ENCODE results near the gene CEMIP2.
"Not testable (repeated sequence)": the region's sequence is repeated elsewhere in the genome, so short reads cannot be mapped to it uniquely, and the experiment has no call there.

The CEMIP2 gene

GRCh38 chr9:71668717-71669116 lies 99.6 kb downstream of the CEMIP2 start:
- H3K27me3 ChIP-seq (replicated peaks; ENCODE audit: control insufficient read depth, insufficient read depth, low read length) = no peaks in the 10 kb centered on the region; the same call in 1 of the 2 replicates
- H3K36me3 ChIP-seq (ENCODE audit: control insufficient read depth, insufficient read depth, low read length) = no peaks in the 10 kb centered on the region
- no peak for DNase-seq (ENCODE audit: extremely low read depth, insufficient read length)
- TF ChIP-seq, protein P1, sequence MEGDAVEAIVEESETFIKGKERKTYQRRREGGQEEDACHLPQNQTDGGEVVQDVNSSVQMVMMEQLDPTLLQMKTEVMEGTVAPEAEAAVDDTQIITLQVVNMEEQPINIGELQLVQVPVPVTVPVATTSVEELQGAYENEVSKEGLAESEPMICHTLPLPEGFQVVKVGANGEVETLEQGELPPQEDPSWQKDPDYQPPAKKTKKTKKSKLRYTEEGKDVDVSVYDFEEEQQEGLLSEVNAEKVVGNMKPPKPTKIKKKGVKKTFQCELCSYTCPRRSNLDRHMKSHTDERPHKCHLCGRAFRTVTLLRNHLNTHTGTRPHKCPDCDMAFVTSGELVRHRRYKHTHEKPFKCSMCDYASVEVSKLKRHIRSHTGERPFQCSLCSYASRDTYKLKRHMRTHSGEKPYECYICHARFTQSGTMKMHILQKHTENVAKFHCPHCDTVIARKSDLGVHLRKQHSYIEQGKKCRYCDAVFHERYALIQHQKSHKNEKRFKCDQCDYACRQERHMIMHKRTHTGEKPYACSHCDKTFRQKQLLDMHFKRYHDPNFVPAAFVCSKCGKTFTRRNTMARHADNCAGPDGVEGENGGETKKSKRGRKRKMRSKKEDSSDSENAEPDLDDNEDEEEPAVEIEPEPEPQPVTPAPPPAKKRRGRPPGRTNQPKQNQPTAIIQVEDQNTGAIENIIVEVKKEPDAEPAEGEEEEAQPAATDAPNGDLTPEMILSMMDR (IDR thresholded peaks at IDR 0.05; ENCODE audit: insufficient read depth, low read length, poor library complexity, severe bottlenecking) = no peak
- H3K4me3 ChIP-seq (replicated peaks; ENCODE audit: low read depth, low read length) = no peak overlapping the region

GRCh38 chr9:71665247-71665646 lies 103.1 kb downstream of the CEMIP2 start:
- DNase-seq (ENCODE audit: extremely low read depth, insufficient read length) = no peak
- Histone ChIP-seq H3K36me3 (ENCODE audit: control insufficient read depth, insufficient read depth, low read length) (no peaks in the 10 kb centered on the region), H3K4me3 (replicated peaks; ENCODE audit: low read depth, low read length) (no peak overlapping the region), H3K27me3 (replicated peaks; ENCODE audit: control insufficient read depth, insufficient read depth, low read length) (no peaks in the 10 kb centered on the region; the same call in 1 of the 2 replicates)
- TF ChIP-seq, protein P1 (IDR thresholded peaks at IDR 0.05; ENCODE audit: insufficient read depth, low read length, poor library complexity, severe bottlenecking) = no peak

GRCh38 chr9:71664566-71664965 lies 103.7 kb downstream of the CEMIP2 start:
- Histone ChIP-seq H3K27me3 (replicated peaks; ENCODE audit: control insufficient read depth, insufficient read depth, low read length) (no peaks in the 10 kb centered on the region; the same call in 1 of the 2 replicates), H3K4me3 (replicated peaks; ENCODE audit: low read depth, low read length) (no peak overlapping the region), H3K36me3 (ENCODE audit: control insufficient read depth, insufficient read depth, low read length) (no peaks in the 10 kb centered on the region)
- no peak for DNase-seq (ENCODE audit: extremely low read depth, insufficient read length)
- TF ChIP-seq, protein P1 (IDR thresholded peaks at IDR 0.05; ENCODE audit: insufficient read depth, low read length, poor library complexity, severe bottlenecking) = no peak

- TF ChIP-seq, protein P1 (IDR thresholded peaks at IDR 0.05; ENCODE audit: insufficient read depth, low read length, poor library complexity, severe bottlenecking) = no peak
- Histone ChIP-seq H3K27me3 (replicated peaks; ENCODE audit: control insufficient read depth, insufficient read depth, low read length) (no peaks in the 10 kb centered on the region; the same call in 1 of the 2 replicates), H3K4me3 (replicated peaks; ENCODE audit: low read depth, low read length) (no peak overlapping the region), H3K36me3 (ENCODE audit: control insufficient read depth, insufficient read depth, low read length) (no peaks in the 10 kb centered on the region)
- DNase-seq (ENCODE audit: extremely low read depth, insufficient read length) = no peak
Measured at GRCh38 chr9:71663931-71664459, 104.3 kb downstream of the CEMIP2 start.

GRCh38 chr9:71663216-71663615 lies 105.1 kb downstream of the CEMIP2 start:
- TF ChIP-seq, protein P1 (IDR thresholded peaks at IDR 0.05; ENCODE audit: insufficient read depth, low read length, poor library complexity, severe bottlenecking) = no peak
- DNase-seq (ENCODE audit: extremely low read depth, insufficient read length) = no peak
- no peak overlapping the region for H3K4me3 ChIP-seq (replicated peaks; ENCODE audit: low read depth, low read length)
- H3K27me3 ChIP-seq (replicated peaks; ENCODE audit: control insufficient read depth, insufficient read depth, low read length) = no peaks in the 10 kb centered on the region; the same call in 1 of the 2 replicates
- H3K36me3 ChIP-seq (ENCODE audit: control insufficient read depth, insufficient read depth, low read length) = no peaks in the 10 kb centered on the region

DNA sequence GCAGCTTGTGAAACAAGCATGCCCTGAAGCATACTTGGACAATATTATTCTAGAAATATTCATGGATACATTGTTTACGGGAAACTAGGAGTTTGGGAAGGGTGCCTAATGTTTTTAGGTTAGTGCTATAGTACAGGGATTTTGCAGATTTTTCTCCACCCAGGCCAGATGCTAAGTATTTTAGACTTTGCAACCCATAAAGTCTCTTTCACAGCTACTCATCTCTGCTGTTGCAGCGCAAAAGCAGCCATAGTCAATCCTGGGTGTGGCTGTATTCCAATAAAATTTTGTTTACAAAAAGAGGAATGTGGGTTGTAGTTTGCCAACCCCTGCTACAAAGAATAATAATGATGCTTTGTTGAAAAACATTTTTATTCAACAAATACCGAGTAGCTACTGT lies 106.2 kb downstream of the CEMIP2 start:
- Histone ChIP-seq H3K4me3 (replicated peaks; ENCODE audit: low read depth, low read length) (no peak overlapping the region), H3K36me3 (ENCODE audit: control insufficient read depth, insufficient read depth, low read length) (no peaks in the 10 kb centered on the region), H3K27me3 (replicated peaks; ENCODE audit: control insufficient read depth, insufficient read depth, low read length) (no peaks in the 10 kb centered on the region; the same call in 1 of the 2 replicates)
- DNase-seq (ENCODE audit: extremely low read depth, insufficient read length) = no peak
- TF ChIP-seq, protein P1 (IDR thresholded peaks at IDR 0.05; ENCODE audit: insufficient read depth, low read length, poor library complexity, severe bottlenecking) = no peak

DNA sequence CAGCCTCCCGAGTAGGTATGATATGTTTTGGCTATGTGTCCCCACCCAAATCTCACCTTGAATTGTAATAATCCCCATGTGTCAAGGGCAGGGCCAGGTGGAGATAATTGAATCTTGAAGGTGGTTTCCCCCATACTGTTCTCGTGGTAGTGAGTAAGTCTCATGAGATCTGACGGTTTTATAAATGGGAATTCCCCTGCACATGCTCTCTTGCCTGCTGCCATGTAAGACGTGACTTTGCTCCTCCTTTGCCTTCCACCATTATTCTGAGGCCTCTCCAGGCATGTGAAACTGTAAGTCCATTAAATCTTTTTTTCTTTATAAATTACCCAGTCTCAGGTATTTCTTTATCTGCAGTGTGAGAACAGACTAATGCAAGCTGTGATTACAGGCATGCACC lies 111.0 kb downstream of the CEMIP2 start:
- not testable (repeated sequence) for H3K4me3 ChIP-seq (replicated peaks; ENCODE audit: low read depth, low read length); H3K36me3 ChIP-seq (ENCODE audit: control insufficient read depth, insufficient read depth, low read length); H3K27me3 ChIP-seq (replicated peaks; ENCODE audit: control insufficient read depth, insufficient read depth, low read length); DNase-seq (ENCODE audit: extremely low read depth, insufficient read length)

Measured in GM06990 (cell line).